Measurements from ENCODE around the gene CYSRT1. TPM values are rescaled to one million over a fixed set of nuclear protein-coding genes. Genes with fewer than 3 reads are reported as not detected.

CYSRT1 gene
- total RNA-seq, 1 donor from 2014 or later = 1.9 TPM

DNA sequence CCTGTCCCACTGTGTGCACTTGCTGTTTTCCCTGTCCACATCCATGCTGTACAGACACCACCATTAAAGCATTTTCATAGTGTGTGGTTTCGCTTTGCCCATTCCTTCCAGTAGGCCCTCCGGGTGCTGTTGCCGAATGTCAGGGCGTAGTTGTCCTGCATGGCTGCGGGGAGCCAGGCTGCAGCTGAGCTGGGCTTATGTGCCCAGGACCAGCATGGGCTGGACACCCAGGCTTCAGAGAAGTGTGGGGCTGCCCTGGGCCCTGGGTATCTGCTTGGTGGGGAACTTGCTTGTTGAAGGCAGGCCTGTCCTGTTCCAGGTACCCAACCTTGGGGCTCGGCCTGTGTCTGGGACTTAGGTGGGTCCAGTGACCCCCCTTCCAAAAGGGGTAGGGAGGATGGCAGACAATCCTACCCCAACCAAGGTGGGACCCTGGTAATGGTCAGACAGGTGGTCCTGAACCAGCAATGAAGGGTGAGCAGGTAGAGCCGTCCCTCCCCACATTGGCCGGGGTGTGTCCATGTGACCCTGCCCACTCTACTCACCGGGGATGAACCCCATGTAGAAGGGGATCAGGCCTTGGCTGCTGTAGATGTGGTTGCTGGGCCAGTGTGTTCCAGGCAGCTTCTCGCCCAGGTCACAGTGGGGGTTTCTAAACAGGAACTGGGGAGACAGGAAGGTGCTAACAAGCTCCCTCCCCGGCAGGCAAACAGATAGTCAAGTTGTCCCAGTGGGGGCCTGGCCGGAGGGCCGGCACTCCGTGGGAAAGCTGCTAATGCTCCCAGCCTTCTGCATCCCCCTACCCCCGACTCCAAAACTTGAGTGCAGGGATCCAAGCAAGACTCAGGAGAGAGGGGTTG is 18.9 kb downstream of the CYSRT1 start:
- H3K27ac Mint-ChIP-seq = no peak overlapping the region
- H3K4me1 Mint-ChIP-seq = peaks cover 20% of the 10 kb centered on the region
- peaks cover 12% of the 10 kb centered on the region for H3K36me3 Mint-ChIP-seq
- no peaks in the 10 kb centered on the region for H3K27me3 Mint-ChIP-seq (ENCODE audit: low read depth)
- no peak for DNase-seq (ENCODE audit: low spot score in 2 of 2, unreplicated experiment in 2 of 2)
- TF ChIP-seq, protein P1, sequence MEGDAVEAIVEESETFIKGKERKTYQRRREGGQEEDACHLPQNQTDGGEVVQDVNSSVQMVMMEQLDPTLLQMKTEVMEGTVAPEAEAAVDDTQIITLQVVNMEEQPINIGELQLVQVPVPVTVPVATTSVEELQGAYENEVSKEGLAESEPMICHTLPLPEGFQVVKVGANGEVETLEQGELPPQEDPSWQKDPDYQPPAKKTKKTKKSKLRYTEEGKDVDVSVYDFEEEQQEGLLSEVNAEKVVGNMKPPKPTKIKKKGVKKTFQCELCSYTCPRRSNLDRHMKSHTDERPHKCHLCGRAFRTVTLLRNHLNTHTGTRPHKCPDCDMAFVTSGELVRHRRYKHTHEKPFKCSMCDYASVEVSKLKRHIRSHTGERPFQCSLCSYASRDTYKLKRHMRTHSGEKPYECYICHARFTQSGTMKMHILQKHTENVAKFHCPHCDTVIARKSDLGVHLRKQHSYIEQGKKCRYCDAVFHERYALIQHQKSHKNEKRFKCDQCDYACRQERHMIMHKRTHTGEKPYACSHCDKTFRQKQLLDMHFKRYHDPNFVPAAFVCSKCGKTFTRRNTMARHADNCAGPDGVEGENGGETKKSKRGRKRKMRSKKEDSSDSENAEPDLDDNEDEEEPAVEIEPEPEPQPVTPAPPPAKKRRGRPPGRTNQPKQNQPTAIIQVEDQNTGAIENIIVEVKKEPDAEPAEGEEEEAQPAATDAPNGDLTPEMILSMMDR (IDR thresholded peaks at IDR 0.05; ENCODE audit: unreplicated experiment) = no peak
- peak overlapping the region; percentile 6 for H3K4me3 Mint-ChIP-seq
- no peaks in the 10 kb centered on the region for H3K9me3 Mint-ChIP-seq

DNA sequence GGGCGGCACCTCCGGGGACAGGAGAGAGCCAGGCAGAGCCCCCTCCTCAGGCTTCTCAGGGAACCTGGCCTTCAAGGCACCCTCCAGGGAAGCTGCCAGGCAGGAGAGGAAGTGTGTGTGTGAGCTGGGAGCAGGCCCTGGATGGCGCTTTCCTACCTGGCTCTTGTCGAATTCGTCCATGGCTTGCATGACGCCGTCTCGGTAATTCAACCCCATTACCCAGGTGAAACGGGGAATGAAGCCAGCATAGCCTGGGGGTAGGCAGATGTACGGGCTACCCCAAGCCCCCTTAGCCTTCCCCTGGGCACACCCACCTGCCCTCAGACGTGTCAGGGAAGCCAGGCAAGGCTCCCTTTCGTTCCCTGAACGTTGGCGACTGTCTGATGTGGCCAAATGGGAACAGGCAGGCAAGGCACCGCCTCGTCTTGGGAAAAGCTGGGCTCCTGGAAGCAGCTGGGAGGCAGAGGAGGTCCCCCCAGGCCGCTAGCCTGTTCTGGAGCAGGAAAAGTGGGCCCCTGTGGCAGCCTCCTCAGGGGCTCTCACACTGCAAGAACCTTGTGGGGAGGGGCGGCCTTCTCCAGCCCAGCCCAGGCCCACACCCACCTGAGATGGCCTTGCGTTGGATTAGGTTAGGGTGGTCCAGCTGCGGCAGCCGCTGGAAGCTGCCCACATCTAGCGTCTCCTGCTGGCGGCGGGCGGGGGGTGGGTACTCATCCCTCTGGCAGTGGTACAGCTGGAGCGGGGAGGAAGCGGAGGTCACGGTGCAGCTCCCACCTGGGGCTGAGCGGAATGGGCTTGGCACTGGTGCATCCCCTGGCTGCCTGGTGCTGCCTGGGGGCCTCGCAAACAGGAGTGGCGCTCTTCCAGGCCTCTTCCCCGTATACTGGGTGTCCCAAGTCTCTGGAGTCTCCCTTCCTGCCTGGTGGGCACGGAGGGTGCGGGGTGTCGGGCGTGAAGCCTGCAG is 19.8 kb downstream of the CYSRT1 start:
- H3K27ac Mint-ChIP-seq = no peak overlapping the region
- H3K4me3 Mint-ChIP-seq = no peak overlapping the region
- no peaks in the 10 kb centered on the region for H3K27me3 Mint-ChIP-seq (ENCODE audit: low read depth)

DNA sequence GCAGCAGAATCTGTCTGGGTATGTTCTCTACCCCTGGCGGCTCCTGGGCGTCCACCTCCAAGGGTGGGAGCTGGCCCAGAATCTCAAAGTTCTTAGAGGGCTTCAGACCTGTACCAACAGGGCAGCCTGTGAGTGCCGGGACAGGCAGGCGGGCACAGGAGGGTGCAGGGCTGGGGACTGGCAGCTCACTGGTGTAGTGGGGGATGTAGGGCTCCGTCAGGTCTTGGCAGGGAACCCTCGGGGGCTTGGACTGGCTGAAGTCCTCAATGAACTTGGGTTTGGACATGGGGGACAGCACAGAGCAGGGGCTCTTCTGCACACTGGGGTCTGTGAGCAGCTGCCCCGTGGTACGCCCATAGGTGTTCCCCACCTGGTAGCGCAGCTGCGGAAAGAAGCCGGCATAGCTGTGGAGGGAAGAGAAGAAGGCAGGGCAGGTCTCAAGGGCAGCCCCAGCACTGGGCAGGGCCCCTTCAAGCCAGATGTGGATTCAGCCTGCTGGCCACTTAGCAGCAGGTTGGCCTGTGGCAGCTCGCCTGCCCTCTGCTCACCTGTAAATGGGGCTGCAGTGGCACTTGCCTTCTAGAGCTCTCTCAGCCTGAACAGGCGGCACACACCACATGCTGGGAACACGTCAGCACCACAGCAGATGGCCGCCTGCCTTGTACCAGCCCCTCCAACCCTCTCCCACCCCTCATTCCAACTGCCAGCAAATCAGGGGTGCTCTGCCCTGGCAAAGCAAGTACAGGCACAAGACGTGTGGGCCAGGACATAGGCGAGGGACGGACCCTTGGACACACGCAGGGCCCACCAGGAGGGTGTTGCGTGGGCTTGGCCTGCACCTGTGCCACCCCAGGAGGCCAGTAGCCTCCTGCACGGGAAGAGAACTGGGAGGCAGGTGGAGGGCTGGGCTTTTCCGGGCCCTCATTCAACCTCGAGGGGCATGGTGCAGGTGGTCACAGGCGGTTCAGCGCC is 20.8 kb downstream of the CYSRT1 start:
- Mint-ChIP-seq H3K9me3 (no peaks in the 10 kb centered on the region), H3K4me1 (peaks cover 10% of the 10 kb centered on the region)
- no peak for DNase-seq (ENCODE audit: low spot score in 2 of 2, unreplicated experiment in 2 of 2)

More for the DNA sequence above, 19.8 kb downstream of the CYSRT1 start:
- peaks cover 12% of the 10 kb centered on the region for H3K36me3 Mint-ChIP-seq
- H3K4me1 Mint-ChIP-seq = peaks cover 13% of the 10 kb centered on the region
- H3K9me3 Mint-ChIP-seq = no peaks in the 10 kb centered on the region
- no peak for DNase-seq (ENCODE audit: low spot score in 2 of 2, unreplicated experiment in 2 of 2)
- TF ChIP-seq, protein P1 (IDR thresholded peaks at IDR 0.05; ENCODE audit: unreplicated experiment) = no peak

DNA sequence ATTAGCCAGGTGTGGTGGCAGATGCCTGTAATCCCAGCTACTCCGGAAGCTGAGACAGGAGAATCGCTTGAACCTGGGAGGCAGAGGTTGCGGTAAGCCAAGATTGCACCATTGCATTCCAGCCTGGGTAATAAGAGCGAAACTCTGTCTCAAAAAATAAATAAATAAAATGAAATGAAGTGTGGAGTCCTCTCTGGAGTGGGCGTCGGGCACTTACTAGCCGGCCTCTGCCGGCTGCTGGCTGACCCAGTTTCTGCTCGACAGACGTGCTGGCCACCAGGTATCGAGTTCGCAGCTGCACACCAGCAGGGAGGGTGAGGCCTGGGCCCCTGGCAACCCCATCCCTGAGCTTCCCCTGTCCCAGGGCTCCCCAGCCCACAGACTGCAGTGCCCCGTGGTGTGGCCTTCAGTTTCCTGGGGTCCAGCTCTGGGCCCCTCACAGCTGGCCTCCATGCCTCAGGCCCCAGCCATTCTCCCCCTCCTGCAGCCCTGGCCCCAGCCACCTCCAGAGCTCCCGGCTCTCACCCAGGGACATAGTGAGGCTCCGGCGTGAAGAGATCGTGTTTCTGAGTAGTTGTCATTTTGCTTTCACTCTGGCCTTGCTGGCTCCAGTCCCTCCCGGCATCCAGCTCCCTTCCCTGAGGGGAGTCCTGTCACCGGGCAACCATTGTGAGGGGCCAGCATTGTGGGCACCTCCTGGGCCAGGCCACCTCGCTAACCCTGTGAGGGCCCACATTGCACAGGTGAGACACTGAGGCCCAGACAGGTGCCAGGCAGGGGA is 22.4 kb downstream of the CYSRT1 start:
- no peak overlapping the region for H3K4me3 Mint-ChIP-seq
- no peaks in the 10 kb centered on the region for H3K27me3 Mint-ChIP-seq (ENCODE audit: low read depth)
- peaks cover 9% of the 10 kb centered on the region for H3K4me1 Mint-ChIP-seq
- no peak overlapping the region for H3K27ac Mint-ChIP-seq
- DNase-seq (ENCODE audit: low spot score in 2 of 2, unreplicated experiment in 2 of 2) = no peak
- H3K36me3 Mint-ChIP-seq = peaks cover 11% of the 10 kb centered on the region
- TF ChIP-seq, protein P1 (IDR thresholded peaks at IDR 0.05; ENCODE audit: unreplicated experiment) = no peak
- H3K9me3 Mint-ChIP-seq = no peaks in the 10 kb centered on the region

More for the DNA sequence above, 20.8 kb downstream of the CYSRT1 start:
- TF ChIP-seq, protein P1 (IDR thresholded peaks at IDR 0.05; ENCODE audit: unreplicated experiment) = no peak
- no peak overlapping the region for H3K4me3 Mint-ChIP-seq
- no peak overlapping the region for H3K27ac Mint-ChIP-seq
- H3K27me3 Mint-ChIP-seq (ENCODE audit: low read depth) = no peaks in the 10 kb centered on the region
- H3K36me3 Mint-ChIP-seq = peaks cover 12% of the 10 kb centered on the region
